IMR-90 (cell line): ENCODE data around the gene RPTOR. TPM values are rescaled to one million over a fixed set of nuclear protein-coding genes. Genes with fewer than 3 reads are reported as not detected.

Experiments
- ATAC-seq: fragments of 200-7000 bp; cut with Tn5 transposase; 2 replicates; pipeline ENCODE4 v1.9.1; 2020; ENCODE audit warnings: low read depth, mild to moderate bottlenecking, moderate library complexity
- BruUV-seq: library from RNA; stranded (reverse); fragments of 400-500 nt; replicated peaks from 2 replicates; lab custom pipeline; 2021; lab: Mats Ljungman, UMichigan
- CTCF ChIA-PET: fragments of 300-600 bp; formaldehyde crosslinking; extraction: SDS; loops from one replicate; lab custom pipeline; 2021; ENCODE audit warnings: antibody characterized with exemption; lab: Yijun Ruan, JAX
- POLR2A ChIA-PET: fragments of 300-600 bp; sonication (Branson Sonifier 250); formaldehyde crosslinking; loops from one replicate; lab custom pipeline; 2022; ENCODE audit warnings: antibody characterized with exemption; ENCODE audit not compliant: unreplicated experiment; lab: Charles Lee
- DNase-seq: peaks from one replicate; pipeline ENCODE4 v3.0.0; 2013
- H2AFZ ChIP-seq: replicated peaks from 2 replicates; pipeline ENCODE3; 2013; ENCODE audit warnings: low read length, mild to moderate bottlenecking; ENCODE audit not compliant: poor library complexity
- H2AK5ac ChIP-seq: 2 replicates; pipeline ENCODE4 v1.6.1; 2013; ENCODE audit warnings: low read depth, low read length, inconsistent platforms
- H2AK9ac ChIP-seq: replicated peaks from 2 replicates; pipeline ENCODE3; 2013; ENCODE audit warnings: mild to moderate bottlenecking, low read depth, low read length, moderate library complexity; ENCODE audit not compliant: poor library complexity
- H2BK120ac ChIP-seq: 2 replicates; pipeline ENCODE4 v1.6.1; 2013; ENCODE audit warnings: low read depth, low read length, inconsistent platforms
- H2BK15ac ChIP-seq: 3 replicates; pipeline ENCODE4 v1.6.1; 2013; ENCODE audit warnings: low read depth, low read length, inconsistent platforms
- H2BK20ac ChIP-seq: 2 replicates; pipeline ENCODE4 v1.6.1; 2013; ENCODE audit warnings: low read depth, mild to moderate bottlenecking, inconsistent platforms, low read length, moderate library complexity
- H2BK5ac ChIP-seq: 2 replicates; pipeline ENCODE4 v1.6.1; 2013; ENCODE audit warnings: mild to moderate bottlenecking, low read depth, low read length, inconsistent platforms; ENCODE audit not compliant: poor library complexity, severe bottlenecking
- H3K14ac ChIP-seq: replicated peaks from 2 replicates; pipeline ENCODE4 v1.6.1; 2013; ENCODE audit warnings: low read depth, low read length, inconsistent platforms
- H3K18ac ChIP-seq: 2 replicates; pipeline ENCODE4 v1.6.1; 2013; ENCODE audit warnings: low read depth, low read length, control low read depth
- H3K23ac ChIP-seq: 2 replicates; pipeline ENCODE4 v1.6.1; 2013; ENCODE audit warnings: low read depth, low read length, inconsistent platforms
- H3K27ac ChIP-seq: 2 replicates; pipeline ENCODE4 v1.5.1; 2013; ENCODE audit warnings: mild to moderate bottlenecking, control low read depth, low read length; ENCODE audit not compliant: insufficient read depth
- H3K27me3 ChIP-seq: 2 replicates; pipeline ENCODE4 v1.6.1; 2013; ENCODE audit warnings: low read length; ENCODE audit not compliant: control insufficient read depth, insufficient read depth
- H3K36me3 ChIP-seq: 2 replicates; pipeline ENCODE4 v1.6.1; 2013; ENCODE audit warnings: low read length, mixed read lengths; ENCODE audit not compliant: control insufficient read depth, insufficient read depth
- H3K4ac ChIP-seq: 2 replicates; pipeline ENCODE4 v1.6.1; 2013; ENCODE audit warnings: low read depth, low read length, inconsistent platforms
- H3K4me1 ChIP-seq: 2 replicates; pipeline ENCODE4 v1.6.1; 2013; ENCODE audit warnings: low read length, mixed read lengths; ENCODE audit not compliant: control insufficient read depth, insufficient read depth
- H3K4me2 ChIP-seq: 2 replicates; pipeline ENCODE4 v1.6.1; 2013; ENCODE audit warnings: low read depth, mild to moderate bottlenecking, control low read depth, low read length, moderate library complexity
- H3K4me3 ChIP-seq: 2 replicates; pipeline ENCODE4 v1.5.1; 2013; ENCODE audit warnings: low read depth, mild to moderate bottlenecking, control low read depth, low read length, moderate library complexity; ENCODE audit not compliant: insufficient read depth
- H3K56ac ChIP-seq: 2 replicates; pipeline ENCODE4 v1.6.1; 2013; ENCODE audit warnings: low read length, inconsistent platforms; ENCODE audit not compliant: insufficient read depth; ENCODE audit errors: extremely low read depth
- H3K79me1 ChIP-seq, 2 experiments: 2 replicates each; pipeline ENCODE4 v1.6.1; 2013; ENCODE audit warnings: low read length in 2 of 2, inconsistent platforms in 1 of 2, low read depth in 1 of 2
- H3K9ac ChIP-seq: 2 replicates; pipeline ENCODE4 v1.6.1; 2013; ENCODE audit warnings: low read depth, low read length, control low read depth
- H3K9me1 ChIP-seq: 2 replicates; pipeline ENCODE4 v1.6.1; 2013; ENCODE audit warnings: low read length, inconsistent platforms; ENCODE audit not compliant: insufficient read depth
- H3K9me3 ChIP-seq: 2 replicates; pipeline ENCODE4 v1.6.1; 2013; ENCODE audit warnings: low read length; ENCODE audit not compliant: control insufficient read depth, insufficient read depth
- H4K20me1 ChIP-seq: 2 replicates; pipeline ENCODE4 v1.6.1; 2013; ENCODE audit warnings: low read length, inconsistent platforms; ENCODE audit not compliant: insufficient read depth
- H4K5ac ChIP-seq: 2 replicates; pipeline ENCODE4 v1.6.1; 2013; ENCODE audit warnings: mild to moderate bottlenecking, low read depth, low read length, control low read depth
- H4K8ac ChIP-seq, 2 experiments: 2 replicates each; pipeline ENCODE4 v1.6.1; 2013; ENCODE audit warnings: low read depth in 2 of 2, low read length in 2 of 2, control low read depth in 1 of 2, inconsistent platforms in 1 of 2
- H4K91ac ChIP-seq: 2 replicates; pipeline ENCODE4 v1.6.1; 2013; ENCODE audit warnings: low read depth, low read length, inconsistent platforms; ENCODE audit not compliant: insufficient read depth
- ELK1 ChIP-seq: fragments of 150-350 bp; IDR thresholded peaks from 2 replicates; pipeline ENCODE4 v1.6.1; 2016; ENCODE audit warnings: low read depth, mild to moderate bottlenecking, low read length, moderate library complexity, borderline replicate concordance
- RCOR1 ChIP-seq: IDR thresholded peaks from 2 replicates; pipeline ENCODE4 v1.6.1; 2012; ENCODE audit warnings: mild to moderate bottlenecking, low read length, improper control_type of control experiment; ENCODE audit not compliant: insufficient replicate concordance
- USF2 ChIP-seq: fragments of 150-350 bp; IDR thresholded peaks from 2 replicates; pipeline ENCODE4 v1.6.1; 2017; ENCODE audit warnings: mild to moderate bottlenecking, antibody characterized with exemption, low read length, low read depth
- WGBS, 2 experiments: methylation state at CpG; one replicate each; pipeline versions ENCODE4 v1.1.5 to v1.1.7; 2013; ENCODE audit warnings: missing lambda C conversion rate in 2 of 2; ENCODE audit not compliant: insufficient read length in 1 of 2; ENCODE audit errors: extremely low coverage in 2 of 2; 5-methylcytosine and 5-hydroxymethylcytosine counted together
- dilution Hi-C: fragments of 300-500 bp; cut with HindIII; formaldehyde crosslinking; loops from one replicate; pipeline ENCODE4 v1.14.3; 2018; ENCODE audit warnings: low sequenced_read_pairs; ENCODE audit not compliant: unreplicated experiment
- in situ Hi-C: fragments of 300-500 bp; cut with MboI; formaldehyde crosslinking; loops from 3 replicates; pipeline ENCODE4 v1.14.3; 2019; ENCODE audit warnings: low sequenced_read_pairs, inconsistent platforms, mixed read lengths
- intact Hi-C: fragments of 100-400 bp; cut with micrococcal nuclease; formaldehyde crosslinking; loops from 2 replicates; pipeline ENCODE4 v1.10.0; 2022
- polyA plus RNA-seq, 3 experiments: library from polyadenylated mRNA; depleted of rRNA; stranded (reverse); fragments of >200 nt; gene quantifications; 2 replicates each; pipeline ENCODE4 v1.2.3, GENCODE V29; 2012; ENCODE audit warnings: low replicate concordance in 1 of 3
- total RNA-seq: library from RNA; depleted of rRNA; stranded (reverse); fragments of >200 nt; gene quantifications from 2 replicates; pipeline ENCODE4 v1.2.3, GENCODE V29; 2012

Gene RPTOR
- total and polyA plus RNA-seq, 2 of the 4 experiments (the other 2 are of a cell fraction), result 10.8 to 14.7 TPM

- no peak overlapping the region for H3K4ac ChIP-seq
- no peak overlapping the region for H2AK9ac ChIP-seq
- H3K27me3 ChIP-seq, result no peaks in the 10 kb centered on the region
- peaks cover 6% of the 10 kb centered on the region; the same call in 1 of the 2 replicates for H3K9me1 ChIP-seq
- H3K9me3 ChIP-seq, result peaks cover 6% of the 10 kb centered on the region
- ChIA-PET POLR2A (no interaction called here), CTCF (no interaction called here)
- H4K91ac ChIP-seq, result no peak overlapping the region
- H3K4me2 ChIP-seq, result no peak overlapping the region
- no peaks in the 10 kb centered on the region for H4K20me1 ChIP-seq
- H3K27ac ChIP-seq, result no peak overlapping the region
- no peak for ATAC-seq
- peaks cover 46 to 68% of the 10 kb centered on the region in 2 experiments for H3K79me1 ChIP-seq
- no peak overlapping the region for H2BK5ac ChIP-seq
- DNase-seq, result no peak
- no peak overlapping the region for H3K23ac ChIP-seq
- H3K9ac ChIP-seq, result no peak overlapping the region
- BruUV-seq, result no TSS peak
- dilution Hi-C loops (no loop called here), intact Hi-C loops (no loop called here), in situ Hi-C loops (no loop called here)
- no peak overlapping the region for H3K56ac ChIP-seq
- no peak overlapping the region for H4K5ac ChIP-seq
- no peak overlapping the region for H4K8ac ChIP-seq
- H2BK120ac ChIP-seq, result no peak overlapping the region
- 100% methylated on average over 2 of the region's 7 CpGs; no CpG with 5 or more reads in 1 of the 2 experiments for WGBS, 2 experiments
- no peak overlapping the region for H3K4me3 ChIP-seq
- H2AFZ ChIP-seq, result no peak overlapping the region
- no peak overlapping the region for H3K14ac ChIP-seq
- no peak overlapping the region for H2BK15ac ChIP-seq
- no peak overlapping the region for H2AK5ac ChIP-seq
- no peak overlapping the region for H3K18ac ChIP-seq
- no peaks in the 10 kb centered on the region for H3K36me3 ChIP-seq
- H2BK20ac ChIP-seq, result no peak overlapping the region
- no peak for TF ChIP-seq ELK1
- TF ChIP-seq USF2, result no peak
- TF ChIP-seq RCOR1, result no peak
- H3K4me1 ChIP-seq, result no peaks in the 10 kb centered on the region
These were observed 111.0 kb downstream of the RPTOR start for GRCh38 chr17:80655608-80656007.
